Measurements from ENCODE around the gene CNPY3. TPM values are rescaled to one million over a fixed set of nuclear protein-coding genes. Genes with fewer than 3 reads are reported as not detected.
"Not testable (repeated sequence)": the region's sequence is repeated elsewhere in the genome, so short reads cannot be mapped to it uniquely, and the experiment has no call there.

The CNPY3 gene
- polyA plus RNA-seq, 2 donors = 14.2 to 15.1 TPM

DNA sequence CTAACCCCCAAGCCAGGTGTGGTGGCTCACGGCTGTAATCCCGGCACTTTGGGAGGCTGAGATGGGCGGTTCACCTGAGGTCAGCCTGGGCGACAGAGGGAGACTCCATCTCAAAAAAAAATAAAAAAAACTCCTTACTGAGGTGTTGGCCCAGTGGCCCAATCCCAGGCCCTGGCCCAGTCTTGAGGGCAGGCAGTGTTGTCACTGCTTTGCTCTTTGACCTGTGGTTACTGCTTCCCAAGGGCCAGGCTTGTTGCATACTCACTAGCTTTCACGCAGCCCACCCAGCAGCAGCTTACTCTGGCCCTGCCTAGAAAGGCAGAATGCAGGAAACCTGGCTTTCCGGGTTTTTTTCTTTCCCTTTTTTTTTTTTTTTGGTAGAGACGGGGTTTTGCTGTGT lies 13.2 kb downstream of the CNPY3 start:
- Histone ChIP-seq H3K4me3 (ENCODE audit: low read depth in 1 of 2, low read length in 2 of 2) (no peak overlapping the region), H3K27ac (ENCODE audit: low read depth in 2 of 2, low read length in 1 of 2) (no peak overlapping the region), H3K9me3 (ENCODE audit: control insufficient read depth in 2 of 2, insufficient read depth in 1 of 2, low read depth in 1 of 2, low read length in 1 of 2) (no peaks in the 10 kb centered on the region), H3K36me3 (ENCODE audit: control insufficient read depth in 2 of 2, insufficient read depth in 2 of 2, low read length in 1 of 2) (peaks cover 0 to 19% of the 10 kb centered on the region in 2 donors), H3K4me1 (ENCODE audit: control insufficient read depth in 2 of 2, insufficient read depth in 2 of 2, low read length in 1 of 2) (peaks cover 0 to 2% of the 10 kb centered on the region in 2 donors), H3K27me3 (ENCODE audit: control insufficient read depth in 1 of 2, insufficient read depth in 2 of 2, low read length in 2 of 2) (no peaks in the 10 kb centered on the region)
- WGBS, 2 donors = 75 to 79% methylated on average over 7 of the region's 7 CpGs

DNA sequence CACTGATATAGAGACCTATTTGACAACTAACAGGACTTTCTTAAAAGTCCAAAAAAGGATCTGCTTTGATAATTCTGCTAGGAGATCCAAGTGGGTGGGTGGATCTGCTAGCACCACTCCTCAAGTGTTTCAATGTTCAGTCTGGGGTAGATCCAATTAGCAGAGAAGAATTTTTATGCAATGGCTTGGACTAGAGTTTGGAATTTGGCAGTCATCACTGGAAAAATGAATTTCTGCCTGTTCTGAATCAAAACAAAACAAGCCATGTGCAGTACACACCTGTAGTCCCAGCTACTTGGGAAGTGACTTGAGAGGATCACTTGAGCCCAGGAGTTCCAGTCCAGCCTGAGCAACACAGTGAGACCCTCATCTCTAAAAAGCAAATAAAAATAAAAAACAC lies 18.7 kb downstream of the CNPY3 start:
- no peaks in the 10 kb centered on the region for H3K36me3 ChIP-seq (ENCODE audit: control insufficient read depth in 2 of 2, insufficient read depth in 2 of 2, low read length in 1 of 2)
- H3K4me1 ChIP-seq (ENCODE audit: control insufficient read depth in 2 of 2, insufficient read depth in 2 of 2, low read length in 1 of 2) = no peaks in the 10 kb centered on the region

DNA sequence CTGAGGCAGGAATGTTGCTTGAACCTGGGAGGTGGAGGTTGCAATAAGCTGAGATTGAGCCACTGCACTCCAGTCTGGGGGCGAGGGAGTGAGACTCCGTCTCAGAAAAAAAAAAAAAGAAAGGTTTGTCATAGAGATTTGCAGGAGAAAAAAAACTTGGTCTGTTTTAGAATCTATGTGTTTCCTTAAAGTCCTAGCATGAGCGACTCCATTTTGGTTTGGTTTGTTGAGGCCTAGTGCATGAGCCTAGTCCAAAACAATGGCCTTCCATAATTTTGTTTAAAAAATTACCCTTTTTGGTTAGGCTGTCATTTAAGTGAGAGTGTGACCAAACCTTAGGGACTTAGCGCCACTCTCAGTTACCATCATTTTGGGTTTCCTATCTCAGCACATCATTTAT lies 23.1 kb downstream of the CNPY3 start:
- Histone ChIP-seq H3K9me3 (ENCODE audit: control insufficient read depth in 2 of 2, insufficient read depth in 1 of 2, low read depth in 1 of 2, low read length in 1 of 2) (no peaks in the 10 kb centered on the region), H3K36me3 (ENCODE audit: control insufficient read depth in 2 of 2, insufficient read depth in 2 of 2, low read length in 1 of 2) (no peaks in the 10 kb centered on the region), H3K4me3 (ENCODE audit: low read depth in 1 of 2, low read length in 2 of 2) (no peak overlapping the region), H3K27ac (ENCODE audit: low read depth in 2 of 2, low read length in 1 of 2) (no peak overlapping the region), H3K27me3 (ENCODE audit: control insufficient read depth in 1 of 2, insufficient read depth in 2 of 2, low read length in 2 of 2) (no peaks in the 10 kb centered on the region), H3K4me1 (ENCODE audit: control insufficient read depth in 2 of 2, insufficient read depth in 2 of 2, low read length in 1 of 2) (no peaks in the 10 kb centered on the region)
- WGBS, 2 donors = 94 to 98% methylated on average over 4 of the region's 4 CpGs

More for the DNA sequence above, 18.7 kb downstream of the CNPY3 start:
- Histone ChIP-seq H3K4me3 (ENCODE audit: low read depth in 1 of 2, low read length in 2 of 2) (no peak overlapping the region), H3K9me3 (ENCODE audit: control insufficient read depth in 2 of 2, insufficient read depth in 1 of 2, low read depth in 1 of 2, low read length in 1 of 2) (no peaks in the 10 kb centered on the region), H3K27me3 (ENCODE audit: control insufficient read depth in 1 of 2, insufficient read depth in 2 of 2, low read length in 2 of 2) (no peaks in the 10 kb centered on the region), H3K27ac (ENCODE audit: low read depth in 2 of 2, low read length in 1 of 2) (no peak overlapping the region)

DNA sequence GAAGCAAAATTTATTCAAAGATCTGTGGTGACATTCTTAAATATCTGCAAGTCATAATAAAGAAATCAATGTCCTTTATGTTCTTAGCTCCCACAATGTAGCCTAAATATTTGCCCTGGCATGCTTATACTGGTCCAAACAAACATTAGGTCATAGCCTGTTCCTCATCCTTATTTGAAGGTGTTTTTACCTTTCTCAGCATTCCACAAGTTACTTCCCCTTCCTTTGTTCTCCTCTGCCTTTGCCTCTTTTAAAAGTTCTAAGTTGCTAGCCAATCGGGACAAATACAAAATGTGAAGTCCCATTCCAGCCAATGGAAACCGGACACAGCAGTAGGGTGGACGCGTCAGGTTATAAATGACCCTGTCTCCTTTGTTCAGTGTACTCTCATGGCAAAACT lies 25.1 kb downstream of the CNPY3 start:
- H3K27me3 ChIP-seq (ENCODE audit: control insufficient read depth in 1 of 2, insufficient read depth in 2 of 2, low read length in 2 of 2); H3K4me1 ChIP-seq (ENCODE audit: control insufficient read depth in 2 of 2, insufficient read depth in 2 of 2, low read length in 1 of 2); H3K36me3 ChIP-seq (ENCODE audit: control insufficient read depth in 2 of 2, insufficient read depth in 2 of 2, low read length in 1 of 2); H3K4me3 ChIP-seq (ENCODE audit: low read depth in 1 of 2, low read length in 2 of 2); H3K9me3 ChIP-seq (ENCODE audit: control insufficient read depth in 2 of 2, insufficient read depth in 1 of 2, low read depth in 1 of 2, low read length in 1 of 2); H3K27ac ChIP-seq (ENCODE audit: low read depth in 2 of 2, low read length in 1 of 2): not testable (repeated sequence)
- WGBS, 2 donors = 43 to 72% methylated on average over 4 of the region's 4 CpGs

DNA sequence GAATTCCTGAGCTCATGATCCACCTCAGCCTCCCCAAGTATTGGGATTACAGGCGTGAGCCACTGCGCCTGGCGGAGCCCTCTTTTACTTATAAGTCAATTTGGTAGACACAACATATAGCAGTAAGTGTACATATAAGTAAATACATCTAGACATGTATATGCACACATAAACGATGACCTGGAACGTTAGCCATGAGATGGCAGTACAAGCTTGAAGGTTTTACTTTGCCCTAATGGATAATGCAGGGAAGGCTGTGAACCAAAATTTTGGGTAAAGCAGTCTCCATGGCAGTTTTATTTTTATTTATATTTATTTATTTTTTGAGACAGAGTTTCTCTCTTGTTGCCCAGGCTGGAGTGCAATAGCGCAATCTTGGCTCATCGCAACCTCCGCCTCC lies 28.8 kb downstream of the CNPY3 start:
- peaks cover 0 to 6% of the 10 kb centered on the region in 2 donors for H3K4me1 ChIP-seq (ENCODE audit: control insufficient read depth in 2 of 2, insufficient read depth in 2 of 2, low read length in 1 of 2)
- no peaks in the 10 kb centered on the region for H3K27me3 ChIP-seq (ENCODE audit: control insufficient read depth in 1 of 2, insufficient read depth in 2 of 2, low read length in 2 of 2)
- 81 to 84% methylated on average over 8 of the region's 8 CpGs for WGBS, 2 donors
- no peak overlapping the region for H3K4me3 ChIP-seq (ENCODE audit: low read depth in 1 of 2, low read length in 2 of 2)
- peaks cover 0 to 4% of the 10 kb centered on the region in 2 donors for H3K36me3 ChIP-seq (ENCODE audit: control insufficient read depth in 2 of 2, insufficient read depth in 2 of 2, low read length in 1 of 2)
- H3K27ac ChIP-seq (ENCODE audit: low read depth in 2 of 2, low read length in 1 of 2) = no peak overlapping the region
- no peaks in the 10 kb centered on the region for H3K9me3 ChIP-seq (ENCODE audit: control insufficient read depth in 2 of 2, insufficient read depth in 1 of 2, low read depth in 1 of 2, low read length in 1 of 2)

DNA sequence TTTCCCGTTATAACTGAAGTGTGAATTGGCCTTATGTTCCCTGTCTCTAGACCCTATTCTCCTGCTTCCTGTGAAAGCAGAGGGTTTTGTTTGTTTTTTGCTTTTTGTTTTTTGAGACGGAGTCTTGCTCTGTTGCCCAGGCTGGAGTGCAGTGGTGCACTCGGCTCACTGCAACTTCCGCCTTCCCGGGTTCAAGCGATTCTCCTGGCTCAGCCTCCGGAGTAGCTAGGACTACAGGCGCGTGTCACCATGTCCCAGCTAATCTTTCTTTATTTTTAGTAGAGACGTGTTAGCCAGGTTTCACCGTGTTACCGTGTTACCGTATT lies 30.6 kb downstream of the CNPY3 start:
- WGBS, 2 donors = 20 to 27% methylated on average over 13 of the region's 13 CpGs
- Histone ChIP-seq H3K36me3 (ENCODE audit: control insufficient read depth in 2 of 2, insufficient read depth in 2 of 2, low read length in 1 of 2) (peaks cover 4 to 15% of the 10 kb centered on the region in 2 donors), H3K4me3 (ENCODE audit: low read depth in 1 of 2, low read length in 2 of 2) (peak overlapping the region; percentile 38 to 49), H3K27ac (ENCODE audit: low read depth in 2 of 2, low read length in 1 of 2) (no peak overlapping the region), H3K4me1 (ENCODE audit: control insufficient read depth in 2 of 2, insufficient read depth in 2 of 2, low read length in 1 of 2) (peaks cover 0 to 6% of the 10 kb centered on the region in 2 donors), H3K27me3 (ENCODE audit: control insufficient read depth in 1 of 2, insufficient read depth in 2 of 2, low read length in 2 of 2) (no peaks in the 10 kb centered on the region), H3K9me3 (ENCODE audit: control insufficient read depth in 2 of 2, insufficient read depth in 1 of 2, low read depth in 1 of 2, low read length in 1 of 2) (no peaks in the 10 kb centered on the region)

DNA sequence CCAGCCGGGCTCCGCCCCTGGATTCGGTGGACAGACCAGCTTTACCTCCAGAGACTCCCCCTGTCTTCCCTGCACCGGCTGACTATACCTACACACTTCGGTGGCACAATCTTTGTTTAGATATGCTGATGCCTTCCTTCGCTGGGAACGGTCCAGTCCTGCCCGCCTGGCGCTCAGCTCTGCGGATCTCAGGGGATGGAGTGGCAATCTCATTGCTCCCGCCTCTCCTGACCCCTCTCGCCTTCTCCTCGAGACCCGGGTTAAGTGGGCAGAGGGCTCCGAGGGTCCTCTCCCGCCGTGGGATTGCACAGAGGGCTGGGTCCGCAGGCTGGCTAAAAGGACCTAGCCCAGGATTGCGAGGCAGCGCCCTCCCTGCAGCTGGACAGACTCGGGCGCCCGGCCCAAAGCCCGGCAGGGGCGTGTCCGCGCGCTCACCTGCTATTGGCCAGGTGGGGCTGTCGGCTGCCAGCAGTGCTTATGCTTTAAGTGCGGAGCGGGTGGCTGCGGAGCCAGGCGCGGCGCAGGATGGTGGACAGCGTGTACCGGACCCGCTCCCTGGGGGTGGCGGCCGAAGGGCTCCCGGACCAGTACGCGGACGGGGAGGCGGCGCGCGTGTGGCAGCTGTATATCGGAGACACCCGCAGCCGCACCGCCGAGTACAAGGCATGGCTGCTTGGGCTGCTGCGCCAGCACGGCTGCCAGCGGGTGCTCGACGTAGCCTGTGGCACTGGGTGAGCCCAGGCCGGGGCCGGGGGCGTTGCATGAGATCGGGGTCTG lies 31.2 kb downstream of the CNPY3 start, which contains the start of gene GNMT:
TSS of gene GNMT (plus strand) at position 512 of the 777 bp plus-strand sequence. CDS start at position 526, 14 bp downstream.
- 4% methylated on average over 58 to 62 of the region's 62 CpGs for WGBS, 2 donors
- Histone ChIP-seq H3K4me1 (ENCODE audit: control insufficient read depth in 2 of 2, insufficient read depth in 2 of 2, low read length in 1 of 2) (peaks cover 0 to 6% of the 10 kb centered on the region in 2 donors), H3K4me3 (ENCODE audit: low read depth in 1 of 2, low read length in 2 of 2) (peak within 1 kb of the TSS; percentile 38 to 49), H3K27ac (ENCODE audit: low read depth in 2 of 2, low read length in 1 of 2) (no peak within 1 kb of the TSS), H3K9me3 (ENCODE audit: control insufficient read depth in 2 of 2, insufficient read depth in 1 of 2, low read depth in 1 of 2, low read length in 1 of 2) (no peaks in the 10 kb centered on the region), H3K27me3 (ENCODE audit: control insufficient read depth in 1 of 2, insufficient read depth in 2 of 2, low read length in 2 of 2) (no peaks in the 10 kb centered on the region), H3K36me3 (ENCODE audit: control insufficient read depth in 2 of 2, insufficient read depth in 2 of 2, low read length in 1 of 2) (peaks cover 4 to 21% of the 10 kb centered on the region in 2 donors)

DNA sequence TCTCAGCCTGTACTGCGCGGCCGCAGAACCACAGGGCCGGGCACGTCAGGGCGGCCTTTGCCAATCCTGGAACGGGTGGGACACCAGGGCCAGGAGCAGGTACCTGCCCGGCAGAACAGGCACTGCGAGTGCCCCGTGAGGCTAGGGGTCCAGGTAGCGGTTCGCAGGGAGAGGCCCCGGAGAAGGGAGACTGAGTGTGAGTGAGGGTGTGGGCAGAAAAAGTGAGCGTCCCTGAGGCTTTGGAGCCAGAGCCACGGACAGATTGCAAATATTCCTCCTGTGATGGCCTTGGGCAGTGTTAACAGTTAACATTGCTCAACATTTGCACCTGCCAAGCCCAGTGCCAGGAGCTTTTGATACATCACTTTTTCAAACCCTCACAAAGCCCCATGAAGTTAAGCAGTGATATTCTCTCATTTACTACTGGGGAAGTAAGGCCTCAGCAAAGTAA lies 31.8 kb downstream of the CNPY3 start:
- Histone ChIP-seq H3K27ac (ENCODE audit: low read depth in 2 of 2, low read length in 1 of 2) (no peak overlapping the region), H3K4me1 (ENCODE audit: control insufficient read depth in 2 of 2, insufficient read depth in 2 of 2, low read length in 1 of 2) (peaks cover 0 to 6% of the 10 kb centered on the region in 2 donors), H3K36me3 (ENCODE audit: control insufficient read depth in 2 of 2, insufficient read depth in 2 of 2, low read length in 1 of 2) (peaks cover 4 to 25% of the 10 kb centered on the region in 2 donors), H3K9me3 (ENCODE audit: control insufficient read depth in 2 of 2, insufficient read depth in 1 of 2, low read depth in 1 of 2, low read length in 1 of 2) (no peaks in the 10 kb centered on the region), H3K27me3 (ENCODE audit: control insufficient read depth in 1 of 2, insufficient read depth in 2 of 2, low read length in 2 of 2) (no peaks in the 10 kb centered on the region), H3K4me3 (ENCODE audit: low read depth in 1 of 2, low read length in 2 of 2) (peak overlapping the region; percentile 38 to 49)
- 15 to 19% methylated on average over 15 of the region's 15 CpGs for WGBS, 2 donors

DNA sequence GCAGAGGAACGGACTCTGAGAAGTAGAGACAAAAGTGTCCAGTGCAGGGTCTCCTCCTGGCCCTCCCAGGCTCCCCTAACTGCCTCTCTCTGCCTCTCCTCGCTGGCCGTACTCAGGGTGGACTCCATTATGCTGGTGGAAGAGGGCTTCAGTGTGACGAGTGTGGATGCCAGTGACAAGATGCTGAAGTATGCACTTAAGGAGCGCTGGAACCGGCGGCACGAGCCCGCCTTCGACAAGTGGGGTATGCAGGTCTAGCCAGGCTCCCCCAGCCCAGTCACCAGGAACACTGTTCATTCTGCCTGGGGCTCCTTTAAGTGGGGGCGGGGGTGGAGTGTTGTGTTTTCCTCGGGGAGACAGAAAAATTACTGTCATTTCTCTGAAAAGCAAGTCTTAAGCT lies 32.8 kb downstream of the CNPY3 start:
- Histone ChIP-seq H3K36me3 (ENCODE audit: control insufficient read depth in 2 of 2, insufficient read depth in 2 of 2, low read length in 1 of 2) (peaks cover 4 to 31% of the 10 kb centered on the region in 2 donors), H3K9me3 (ENCODE audit: control insufficient read depth in 2 of 2, insufficient read depth in 1 of 2, low read depth in 1 of 2, low read length in 1 of 2) (no peaks in the 10 kb centered on the region), H3K27ac (ENCODE audit: low read depth in 2 of 2, low read length in 1 of 2) (no peak overlapping the region), H3K27me3 (ENCODE audit: control insufficient read depth in 1 of 2, insufficient read depth in 2 of 2, low read length in 2 of 2) (no peaks in the 10 kb centered on the region), H3K4me3 (ENCODE audit: low read depth in 1 of 2, low read length in 2 of 2) (no peak overlapping the region), H3K4me1 (ENCODE audit: control insufficient read depth in 2 of 2, insufficient read depth in 2 of 2, low read length in 1 of 2) (peaks cover 0 to 6% of the 10 kb centered on the region in 2 donors)
- WGBS, 2 donors = 92 to 93% methylated on average over 12 of the region's 12 CpGs
